HTR-8/SVneo (cell line): Measurements from ENCODE around the gene SNAP23.

Experiments used
- DNase-seq: peaks from one replicate; pipeline ENCODE4 v3.0.0; 2011; ENCODE audit warnings: low spot score, mixed read lengths; ENCODE audit not compliant: insufficient read length
- FAIRE-seq: peaks from 2 replicates; lab custom pipeline; 2011; peaks lifted over from hg19 to GRCh38; lab: Jason Lieb, UNC

The SNAP23 gene

DNA sequence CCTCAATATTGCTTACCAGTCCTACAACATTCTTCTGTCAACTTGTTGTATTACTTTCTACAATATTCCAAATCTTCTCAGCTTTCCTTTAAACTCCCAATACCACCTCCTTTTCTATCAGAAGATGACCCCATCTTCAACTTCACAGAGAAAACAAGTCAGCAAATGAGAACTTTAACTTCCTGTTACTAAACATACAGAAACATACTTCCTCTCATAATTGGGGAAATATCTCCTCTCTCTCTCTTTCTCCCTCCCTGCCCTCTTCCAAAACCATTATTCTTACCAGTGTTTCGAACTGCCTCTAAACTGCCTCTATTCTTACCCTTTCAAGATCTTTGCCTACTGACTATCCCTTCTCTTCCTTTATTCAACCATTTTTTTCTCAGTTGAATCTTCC is 1.8 kb upstream of the SNAP23 start:
- no peak for DNase-seq
- FAIRE-seq, result no peak

GRCh38 chr15:42494998-42495360 is 455 bp upstream of the SNAP23 start:
- DNase-seq, result peak; percentile 10
- no peak for FAIRE-seq

- DNase-seq (no peak), FAIRE-seq (no peak)
These were observed 3.0 kb downstream of the SNAP23 start for GRCh38 chr15:42498212-42499068.

GRCh38 chr15:42499858-42500609 is 4.6 kb downstream of the SNAP23 start:
- DNase-seq (no peak), FAIRE-seq (no peak)

GRCh38 chr15:42502477-42502876 is 7.0 kb downstream of the SNAP23 start:
- no peak for FAIRE-seq
- DNase-seq, result no peak

GRCh38 chr15:42503825-42504224 is 8.4 kb downstream of the SNAP23 start:
- FAIRE-seq (no peak), DNase-seq (no peak)

- FAIRE-seq, result no peak
- no peak for DNase-seq
These were observed 9.2 kb downstream of the SNAP23 start for GRCh38 chr15:42504631-42505030.

DNA sequence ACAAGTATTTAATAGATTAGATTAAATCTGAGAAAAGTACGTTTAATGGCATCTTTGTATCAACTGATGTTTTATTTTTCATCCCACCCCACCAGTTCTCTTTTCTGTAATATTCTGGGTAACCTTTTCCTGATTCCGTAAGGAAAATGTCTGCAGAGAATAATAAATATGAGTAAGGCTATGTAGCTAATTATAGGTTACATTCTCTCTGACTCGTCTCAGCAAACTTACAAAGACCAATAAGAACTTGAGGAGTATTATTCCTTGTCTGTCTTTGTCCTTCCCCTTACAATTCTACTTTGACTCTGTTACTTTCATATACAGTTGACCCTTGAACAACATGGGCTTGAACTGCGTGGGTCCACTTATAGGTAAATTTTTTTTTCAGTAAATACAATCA is 12.1 kb downstream of the SNAP23 start:
- FAIRE-seq (no peak), DNase-seq (no peak)

DNA sequence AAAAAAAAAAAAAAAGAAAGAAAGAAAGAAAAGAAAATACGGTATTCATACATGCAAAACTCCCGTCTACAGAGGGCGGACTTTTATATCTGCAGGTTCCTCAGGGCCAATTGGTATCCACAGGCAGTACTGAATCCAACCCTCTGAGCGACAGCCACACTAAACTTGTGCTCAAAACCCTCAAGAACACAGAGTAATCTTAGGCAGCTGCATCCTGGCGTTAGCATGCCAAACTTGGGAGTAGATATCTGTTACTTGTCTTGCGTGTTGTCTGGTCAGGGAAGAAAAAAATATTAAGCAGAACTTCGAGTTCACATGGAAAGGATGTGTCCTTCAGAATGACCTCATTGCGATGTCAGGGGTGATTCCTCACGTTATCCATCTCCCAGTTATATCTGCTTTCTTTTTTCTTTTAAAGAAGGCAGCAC is 12.8 kb downstream of the SNAP23 start:
- no peak for FAIRE-seq

GRCh38 chr15:42510258-42511006 is 15.0 kb downstream of the SNAP23 start:
- no peak for FAIRE-seq
- no peak for DNase-seq

More for the DNA sequence above, 12.8 kb downstream of the SNAP23 start:
- no peak for DNase-seq

GRCh38 chr15:42511007-42511391 is 15.6 kb downstream of the SNAP23 start:
- FAIRE-seq (no peak), DNase-seq (no peak)

DNA sequence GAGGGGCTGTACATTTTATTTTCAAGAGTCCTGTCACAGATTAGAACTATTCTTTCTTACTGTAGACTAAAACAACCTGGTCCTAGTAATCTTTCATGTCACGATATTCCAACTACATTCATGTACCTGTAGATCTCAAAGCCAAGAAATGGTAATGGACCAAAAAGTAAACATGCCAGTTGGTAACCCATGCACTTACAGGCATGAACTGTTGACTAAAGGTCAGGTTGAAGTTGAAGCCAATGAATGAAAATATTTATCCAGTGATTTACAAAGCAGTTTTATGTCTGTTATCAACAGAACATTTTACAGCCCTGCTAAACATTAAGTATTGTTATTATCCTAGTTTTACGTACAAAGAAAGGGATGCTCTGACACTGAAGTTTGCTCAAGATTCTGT is 27.9 kb downstream of the SNAP23 start:
- no peak for DNase-seq

GRCh38 chr15:42528970-42529369 is 33.5 kb downstream of the SNAP23 start:
- FAIRE-seq (no peak), DNase-seq (no peak)

More for the DNA sequence above, 27.9 kb downstream of the SNAP23 start:
- FAIRE-seq, result no peak

DNA sequence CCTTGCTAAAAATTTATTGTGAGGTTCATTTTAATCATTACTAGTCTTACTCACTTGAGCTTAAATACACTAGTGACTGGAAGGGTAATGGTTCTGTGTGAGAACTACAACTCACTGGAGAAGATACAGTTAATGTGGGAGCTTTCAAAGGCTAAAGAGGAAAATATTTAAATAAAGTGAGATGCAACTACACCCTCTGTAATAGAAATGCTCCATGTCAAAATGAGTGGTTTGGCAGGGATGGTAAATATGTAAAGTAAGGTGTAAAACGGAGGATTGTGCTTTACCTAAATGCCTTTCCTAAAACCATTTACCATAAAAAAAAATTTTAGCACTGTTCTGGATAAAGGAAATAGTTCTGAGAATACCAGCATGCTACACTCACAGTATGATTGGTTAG is 37.8 kb downstream of the SNAP23 start:
- DNase-seq, result no peak
- no peak for FAIRE-seq

GRCh38 chr15:42544853-42545629 is 49.6 kb downstream of the SNAP23 start:
- DNase-seq, result no peak
- FAIRE-seq, result no peak

DNA sequence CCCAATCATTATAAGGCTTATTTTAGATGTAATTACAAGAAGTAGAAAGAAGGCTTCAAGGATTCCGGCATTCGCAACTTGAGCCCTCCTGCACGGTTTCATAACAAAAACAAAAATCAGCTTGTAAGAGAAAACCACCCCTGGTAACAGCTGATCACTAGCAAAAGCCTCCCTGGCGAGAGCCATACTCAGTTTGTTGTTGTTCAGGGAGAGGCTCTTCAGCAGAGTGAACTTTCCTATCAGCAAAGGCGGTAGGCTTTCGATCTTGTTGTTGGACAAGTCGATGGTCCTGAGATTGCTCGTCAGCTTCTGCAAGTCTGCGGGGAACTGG is 52.4 kb downstream of the SNAP23 start:
- FAIRE-seq (no peak), DNase-seq (peak; percentile 10)

GRCh38 chr15:42548249-42549031 is 53.0 kb downstream of the SNAP23 start, which contains the start of the genes HAUS2 and LRRC57:
HAUS2 (plus strand) TSS chr15:42548838; CDS start chr15:42548873, 35 bp downstream.
LRRC57 (minus strand) TSS chr15:42548793; CDS start chr15:42548434, 359 bp downstream.
- FAIRE-seq, result peak; percentile 69
- DNase-seq, result peak; percentile 89

DNA sequence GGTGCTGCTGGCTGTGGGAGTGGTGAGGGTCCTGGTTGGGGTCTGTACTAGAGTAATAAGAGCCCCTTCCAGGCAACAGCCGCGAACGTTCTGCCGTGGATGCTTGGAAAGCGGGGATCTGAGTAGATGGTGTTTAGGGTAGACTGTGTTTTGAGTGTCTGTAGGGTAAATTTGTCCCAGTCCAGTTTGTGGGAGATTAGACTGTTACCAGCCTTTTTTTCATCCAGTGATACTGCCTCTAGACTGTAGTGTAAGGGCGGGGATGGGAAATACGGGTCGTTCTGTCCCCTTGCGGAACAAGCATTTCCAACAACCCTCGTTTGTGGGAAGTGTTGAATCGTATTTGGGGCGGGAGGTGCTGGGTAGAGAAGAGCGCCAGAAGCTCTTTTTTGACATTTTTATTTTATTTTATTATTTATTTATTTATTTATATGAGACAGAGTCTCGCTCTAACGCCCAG is 53.6 kb downstream of the SNAP23 start:
- DNase-seq (peak; percentile 18), FAIRE-seq (no peak)
